Erythroblast (primary cell): ENCODE results near the gene BSN.

Experiments used
- GATA1 ChIP-seq: IDR thresholded peaks from 2 replicates; pipeline ENCODE4 v1.6.1; 2011; ENCODE audit warnings: low read depth, mild to moderate bottlenecking, control low read depth, low read length, moderate library complexity
- POLR2A ChIP-seq: IDR thresholded peaks from 2 replicates; pipeline ENCODE4 v1.6.1; 2011; ENCODE audit warnings: mild to moderate bottlenecking, low read length

DNA sequence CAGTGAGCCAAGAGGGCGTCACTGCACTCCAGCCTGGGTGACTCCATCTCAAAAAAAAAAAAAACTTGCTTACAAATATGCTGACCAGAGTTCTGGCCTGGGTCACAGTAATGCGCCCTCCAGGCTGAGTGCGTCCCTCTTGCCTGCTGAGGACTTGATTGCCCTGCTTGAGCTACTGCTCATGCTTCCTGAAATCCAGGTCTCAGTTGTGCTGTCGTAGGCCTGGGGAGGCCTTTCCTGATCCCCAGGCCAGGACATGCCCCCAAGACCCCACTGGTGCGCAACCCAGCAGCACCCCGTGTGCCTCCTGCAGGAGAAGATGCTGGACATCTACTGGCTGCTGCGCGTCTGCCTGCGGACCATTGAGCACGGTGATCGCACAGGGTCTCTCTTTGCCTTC is 157.9 kb downstream of the BSN start:
- TF ChIP-seq POLR2A: no peak
- no peak for TF ChIP-seq GATA1
